HepG2 (cell line): ENCODE results near the gene ATP13A3. TPM values are rescaled to one million over a fixed set of nuclear protein-coding genes. Genes with fewer than 3 reads are reported as not detected.

Source experiments
- ATAC-seq: fragments of 200-7000 bp; cut with Tn5 transposase; 3 replicates; pipeline ENCODE4 v1.9.1; 2020; ENCODE audit warnings: mild to moderate bottlenecking, moderate library complexity
- BruUV-seq: library from RNA; stranded (reverse); fragments of 400-500 nt; replicated peaks from 2 replicates; lab custom pipeline; 2021; lab: Mats Ljungman, UMichigan
- CTCF ChIA-PET: fragments of 300-600 bp; formaldehyde crosslinking; extraction: SDS; loops from one replicate; lab custom pipeline; 2021; ENCODE audit warnings: low total read pairs, inconsistent platforms, low intra/inter-chr PET ratio; lab: Yijun Ruan, JAX
- POLR2A ChIA-PET: fragments of 350-600 bp; sonication (Branson Sonifier 250); formaldehyde crosslinking; loops from one replicate; lab custom pipeline; 2020; ENCODE audit warnings: antibody characterized with exemption, inconsistent platforms; lab: Yijun Ruan, JAX
- DNase-seq: peaks from one replicate; pipeline ENCODE4 v3.0.0-alpha.2; 2015; ENCODE audit warnings: low spot score
- FAIRE-seq: peaks from 3 replicates; lab custom pipeline; 2011; peaks lifted over from hg19 to GRCh38; lab: Jason Lieb, UNC
- H2AFZ ChIP-seq: one replicate; pipeline ENCODE4 v1.6.1; 2011; ENCODE audit warnings: low read length, inconsistent platforms
- H3K27ac ChIP-seq: fragments of 300-600 bp; 3 replicates; pipeline ENCODE4 v1.8.0; 2011; ENCODE audit warnings: mixed run types, mild to moderate bottlenecking, mixed read lengths, low read length, inconsistent platforms; ENCODE audit not compliant: insufficient read depth; ENCODE audit errors: extremely low read length
- H3K27me3 ChIP-seq, 2 experiments: fragments of 200-600 bp in 1 of 2; 2 replicates in 1 of 2; 3 replicates in 1 of 2; pipeline versions ENCODE4 v1.6.0 to v1.8.0; 2011; ENCODE audit warnings: low read length in 2 of 2, mild to moderate bottlenecking in 2 of 2, moderate library complexity in 2 of 2, inconsistent platforms in 1 of 2; ENCODE audit not compliant: insufficient read depth in 2 of 2, control insufficient read depth in 1 of 2
- H3K36me3 ChIP-seq, 2 experiments: fragments of 200-600 bp in 1 of 2; replicated peaks in 1 of 2; 2 replicates in 1 of 2; 3 replicates in 1 of 2; pipeline versions ENCODE4 v1.5.1 to v1.8.0; 2011; ENCODE audit warnings: low read length in 2 of 2, inconsistent platforms in 1 of 2; ENCODE audit not compliant: insufficient read depth in 2 of 2, control insufficient read depth in 1 of 2
- H3K4me1 ChIP-seq: 2 replicates; pipeline ENCODE4 v1.5.1; 2012; ENCODE audit warnings: low read length, inconsistent platforms; ENCODE audit not compliant: insufficient read depth
- H3K4me2 ChIP-seq: 2 replicates; pipeline ENCODE4 v1.6.0; 2011; ENCODE audit warnings: low read depth, low read length, inconsistent platforms
- H3K4me3 ChIP-seq, 3 experiments: fragments of 200-600 bp in 1 of 3; sonication (generic), shearing (Covaris generic) in 1 of 3; replicated peaks in 1 of 3; 2 replicates each; pipeline ENCODE4 v1.5.1; 2011 to 2016; ENCODE audit warnings: low read length in 3 of 3, inconsistent platforms in 2 of 3, low read depth in 2 of 3, mild to moderate bottlenecking in 2 of 3, control low read depth in 1 of 3, mixed read lengths in 1 of 3; ENCODE audit not compliant: insufficient read depth in 1 of 3
- H3K79me2 ChIP-seq: one replicate; pipeline ENCODE4 v1.6.1; 2011; ENCODE audit warnings: low read length, inconsistent platforms; ENCODE audit not compliant: insufficient read depth
- H3K9ac ChIP-seq: 2 replicates; pipeline ENCODE4 v1.6.0; 2011; ENCODE audit warnings: mild to moderate bottlenecking, low read depth, low read length, inconsistent platforms; ENCODE audit not compliant: insufficient read depth
- H3K9me3 ChIP-seq: 2 replicates; pipeline ENCODE4 v1.5.1; 2012; ENCODE audit warnings: mild to moderate bottlenecking, low read length
- H4K20me1 ChIP-seq: 2 replicates; pipeline ENCODE4 v1.6.0; 2011; ENCODE audit warnings: inconsistent platforms, mild to moderate bottlenecking, low read length, moderate library complexity; ENCODE audit not compliant: insufficient read depth
- AKNA ChIP-seq: sonication (generic); formaldehyde crosslinking; IDR thresholded peaks from 2 replicates; pipeline ENCODE4 v1.4.0; 2020; ENCODE audit warnings: missing genetic modification reagents, borderline replicate concordance
- HDAC1 ChIP-seq: sonication (generic); formaldehyde crosslinking; IDR thresholded peaks from 2 replicates; pipeline ENCODE4 v1.5.1; 2020; ENCODE audit warnings: mild to moderate bottlenecking, missing genetic modification reagents
- MLLT10 ChIP-seq: sonication (generic); formaldehyde crosslinking; IDR thresholded peaks from 2 replicates; pipeline ENCODE4 v1.4.0; 2020; ENCODE audit warnings: missing genetic modification reagents
- PLRG1 ChIP-seq: fragments of 450-650 bp; conservative IDR thresholded peaks from 2 replicates; pipeline ENCODE4 v1.6.1; 2016
- RAD51 ChIP-seq: fragments of 450-650 bp; IDR thresholded peaks from 2 replicates; pipeline ENCODE4 v1.6.1; 2016; ENCODE audit warnings: borderline replicate concordance
- RARG ChIP-seq: sonication (generic); formaldehyde crosslinking; IDR thresholded peaks from 2 replicates; pipeline ENCODE4 v1.4.0; 2020; ENCODE audit warnings: low read depth, mild to moderate bottlenecking, missing genetic modification reagents
- RBM39 ChIP-seq: fragments of 200-400 bp; formaldehyde crosslinking; IDR thresholded peaks from one replicate; pipeline ENCODE4 v1.6.1; 2018; ENCODE audit warnings: antibody characterized with exemption, mild to moderate bottlenecking, low read depth, low read length; ENCODE audit not compliant: poor library complexity, severe bottlenecking
- RCOR2 ChIP-seq: IDR thresholded peaks from 2 replicates; pipeline ENCODE4 v1.6.1; 2016; ENCODE audit warnings: missing biosample characterization, missing genetic modification reagents
- TRAFD1 ChIP-seq: sonication (generic); formaldehyde crosslinking; IDR thresholded peaks from 2 replicates; pipeline ENCODE4 v1.5.1; 2020; ENCODE audit warnings: missing genetic modification reagents, mild to moderate bottlenecking, borderline replicate concordance
- ZNF878 ChIP-seq: sonication (generic); formaldehyde crosslinking; IDR thresholded peaks from 2 replicates; pipeline ENCODE4 v1.8.1; 2023; ENCODE audit warnings: mild to moderate bottlenecking, missing genetic modification reagents, moderate library complexity
- WGBS: methylation state at CpG from one replicate; pipeline ENCODE4 v1.1.6; 2017; ENCODE audit warnings: low lambda C conversion rate; 5-methylcytosine and 5-hydroxymethylcytosine counted together
- in situ Hi-C: cut with HindIII; loops from 2 replicates; pipeline ENCODE4 v1.10.0; 2017; ENCODE audit warnings: low pct_unique_long_range_greater_than_20kb; ENCODE audit not compliant: extremely low pct_ligation_motif_present
- intact Hi-C: fragments of 100-400 bp; cut with micrococcal nuclease; formaldehyde crosslinking; loops from one replicate; pipeline ENCODE4 v1.10.0; 2022; ENCODE audit not compliant: unreplicated experiment
- polyA plus RNA-seq, 8 experiments: library from polyadenylated mRNA; depleted of rRNA in 3 of 8; stranded (reverse) in 7 of 8; unstranded in 1 of 8; fragments of >200 nt; fragmentation: Illumina TruSeq in 4 of 8; extraction: Trizol in 4 of 8; gene quantifications; 2 replicates each; pipeline versions ENCODE4 v1.2.1 to v1.2.3, GENCODE V29; 2011 to 2016; ENCODE audit warnings: low read depth in 4 of 8, missing spikeins in 1 of 8, mixed read lengths in 1 of 8; ENCODE audit not compliant: insufficient read depth in 1 of 8
- total RNA-seq, 5 experiments: library from RNA; depleted of rRNA; stranded (reverse); fragments of >200 nt; fragmentation: Illumina TruSeq; extraction: Trizol; gene quantifications; 2 replicates each; pipeline ENCODE4 v1.2.3, GENCODE V29; 2016; ENCODE audit warnings: low read depth in 1 of 5
- TF ChIP-seq, protein P1 (sequence below): IDR thresholded peaks from 2 replicates; pipeline ENCODE4 v1.6.1; 2016; ENCODE audit warnings: missing genetic modification reagents, missing compliant biosample characterization
- TF ChIP-seq, protein P2 (sequence below): sonication (generic); formaldehyde crosslinking; IDR thresholded peaks from 2 replicates; pipeline ENCODE4 v1.5.1; 2020; ENCODE audit warnings: missing genetic modification reagents, mild to moderate bottlenecking, borderline replicate concordance
- TF ChIP-seq, protein P3 (sequence below): sonication (generic); formaldehyde crosslinking; IDR thresholded peaks from 2 replicates; pipeline ENCODE4 v1.5.0; 2020; ENCODE audit warnings: mild to moderate bottlenecking, missing genetic modification reagents, moderate library complexity

ATP13A3 gene
- total and polyA plus RNA-seq, 2 of the 13 experiments (the other 11 are each of a cell fraction or from before 2014, with no cell fraction given): 44.9 to 80.8 TPM

- TF ChIP-seq AKNA (CRISPR knock-in tag) (no peak), RBM39 (no peak), PLRG1 (no peak)
- TF ChIP-seq, protein P1, sequence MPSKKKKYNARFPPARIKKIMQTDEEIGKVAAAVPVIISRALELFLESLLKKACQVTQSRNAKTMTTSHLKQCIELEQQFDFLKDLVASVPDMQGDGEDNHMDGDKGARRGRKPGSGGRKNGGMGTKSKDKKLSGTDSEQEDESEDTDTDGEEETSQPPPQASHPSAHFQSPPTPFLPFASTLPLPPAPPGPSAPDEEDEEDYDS (CRISPR knock-in tag): no peak
Measured at GRCh38 chr3:194373899-194374298, 112.9 kb downstream of the ATP13A3 start (continued).

DNA sequence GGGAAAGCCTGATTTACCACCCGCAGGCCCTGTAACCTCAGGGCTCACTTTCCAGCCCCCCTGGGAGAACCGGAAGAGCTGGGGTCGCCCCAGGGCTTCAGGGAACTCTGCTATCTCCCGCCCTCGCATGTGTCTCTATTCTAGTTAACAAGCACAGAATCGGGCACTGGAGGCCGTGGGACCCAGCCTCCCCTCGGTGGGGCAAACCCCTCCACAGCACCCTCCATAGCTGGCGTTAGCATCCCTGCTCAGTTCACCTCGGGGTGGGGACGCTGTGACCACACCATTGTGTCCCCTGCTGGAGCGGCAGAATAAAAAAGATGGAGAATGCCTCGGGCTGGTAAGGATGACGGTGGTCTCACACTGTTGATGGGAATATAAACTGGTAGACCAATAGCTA is 113.8 kb downstream of the ATP13A3 start:
- no TSS peak for BruUV-seq
- TF ChIP-seq, protein P2, sequence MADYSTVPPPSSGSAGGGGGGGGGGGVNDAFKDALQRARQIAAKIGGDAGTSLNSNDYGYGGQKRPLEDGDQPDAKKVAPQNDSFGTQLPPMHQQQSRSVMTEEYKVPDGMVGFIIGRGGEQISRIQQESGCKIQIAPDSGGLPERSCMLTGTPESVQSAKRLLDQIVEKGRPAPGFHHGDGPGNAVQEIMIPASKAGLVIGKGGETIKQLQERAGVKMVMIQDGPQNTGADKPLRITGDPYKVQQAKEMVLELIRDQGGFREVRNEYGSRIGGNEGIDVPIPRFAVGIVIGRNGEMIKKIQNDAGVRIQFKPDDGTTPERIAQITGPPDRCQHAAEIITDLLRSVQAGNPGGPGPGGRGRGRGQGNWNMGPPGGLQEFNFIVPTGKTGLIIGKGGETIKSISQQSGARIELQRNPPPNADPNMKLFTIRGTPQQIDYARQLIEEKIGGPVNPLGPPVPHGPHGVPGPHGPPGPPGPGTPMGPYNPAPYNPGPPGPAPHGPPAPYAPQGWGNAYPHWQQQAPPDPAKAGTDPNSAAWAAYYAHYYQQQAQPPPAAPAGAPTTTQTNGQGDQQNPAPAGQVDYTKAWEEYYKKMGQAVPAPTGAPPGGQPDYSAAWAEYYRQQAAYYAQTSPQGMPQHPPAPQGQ (CRISPR knock-in tag): no peak
- TF ChIP-seq RAD51 (no peak), ZNF878 (CRISPR knock-in tag) (no peak), MLLT10 (CRISPR knock-in tag) (no peak), RARG (no peak), TRAFD1 (no peak), HDAC1 (CRISPR knock-in tag) (no peak), RCOR2 (CRISPR knock-in tag) (no peak)
- TF ChIP-seq, protein P3, sequence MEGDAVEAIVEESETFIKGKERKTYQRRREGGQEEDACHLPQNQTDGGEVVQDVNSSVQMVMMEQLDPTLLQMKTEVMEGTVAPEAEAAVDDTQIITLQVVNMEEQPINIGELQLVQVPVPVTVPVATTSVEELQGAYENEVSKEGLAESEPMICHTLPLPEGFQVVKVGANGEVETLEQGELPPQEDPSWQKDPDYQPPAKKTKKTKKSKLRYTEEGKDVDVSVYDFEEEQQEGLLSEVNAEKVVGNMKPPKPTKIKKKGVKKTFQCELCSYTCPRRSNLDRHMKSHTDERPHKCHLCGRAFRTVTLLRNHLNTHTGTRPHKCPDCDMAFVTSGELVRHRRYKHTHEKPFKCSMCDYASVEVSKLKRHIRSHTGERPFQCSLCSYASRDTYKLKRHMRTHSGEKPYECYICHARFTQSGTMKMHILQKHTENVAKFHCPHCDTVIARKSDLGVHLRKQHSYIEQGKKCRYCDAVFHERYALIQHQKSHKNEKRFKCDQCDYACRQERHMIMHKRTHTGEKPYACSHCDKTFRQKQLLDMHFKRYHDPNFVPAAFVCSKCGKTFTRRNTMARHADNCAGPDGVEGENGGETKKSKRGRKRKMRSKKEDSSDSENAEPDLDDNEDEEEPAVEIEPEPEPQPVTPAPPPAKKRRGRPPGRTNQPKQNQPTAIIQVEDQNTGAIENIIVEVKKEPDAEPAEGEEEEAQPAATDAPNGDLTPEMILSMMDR (CRISPR knock-in tag): no peak

More for the DNA sequence above, 113.8 kb downstream of the ATP13A3 start:
- Histone ChIP-seq H3K79me2 (no peaks in the 10 kb centered on the region), H3K36me3 (no peaks in the 10 kb centered on the region), H3K9me3 (no peaks in the 10 kb centered on the region), H3K4me2 (no peak overlapping the region), H4K20me1 (no peaks in the 10 kb centered on the region), H3K9ac (no peak overlapping the region), H3K27ac (no peak overlapping the region), H3K4me1 (peaks cover 14% of the 10 kb centered on the region), H2AFZ (no peak overlapping the region), H3K4me3 (no peak overlapping the region), H3K27me3 (peaks cover 9 to 60% of the 10 kb centered on the region in 2 experiments; a peak in 4 of 5 replicates)
- intact Hi-C loops (no loop called here), in situ Hi-C loops (no loop called here)
- POLR2A ChIA-PET: no interaction called here
- 62% methylated on average over 11 of the region's 14 CpGs for WGBS
- ATAC-seq (no peak), DNase-seq (no peak), FAIRE-seq (no peak)
- CTCF ChIA-PET: no interaction called here
